Spleen (tissue), 11 donors: Measurements from ENCODE around the gene FRMPD2. TPM values are rescaled to one million over a fixed set of nuclear protein-coding genes. Genes with fewer than 3 reads are reported as not detected.

ENCODE experiments used
- DNase-seq: peaks from one replicate; pipeline ENCODE4 v3.0.0-alpha.2; 2020
- H3K27ac ChIP-seq, 8 donors: fragments of 200-600 bp; sonication (generic) in 7 of 8; 1 replicate in 4 of 8; 2 replicates in 4 of 8; pipeline versions ENCODE4 v1.5.0 to v1.8.0; 2016 to 2021; ENCODE audit warnings: inconsistent platforms in 4 of 8, mild to moderate bottlenecking in 4 of 8, moderate library complexity in 1 of 8
- H3K27me3 ChIP-seq, 7 donors: fragments of 200-600 bp; sonication (generic) in 6 of 7; replicated peaks in 1 of 7; 1 replicate in 4 of 7; 2 replicates in 3 of 7; pipeline versions ENCODE4 v1.5.0 to v1.8.0; 2016 to 2021; ENCODE audit warnings: inconsistent platforms in 3 of 7, mild to moderate bottlenecking in 1 of 7
- H3K36me3 ChIP-seq, 6 donors: fragments of 200-600 bp; sonication (generic) in 5 of 6; 1 replicate in 4 of 6; 2 replicates in 2 of 6; pipeline versions ENCODE4 v1.5.0 to v1.8.0; 2016 to 2021; ENCODE audit warnings: inconsistent platforms in 2 of 6
- H3K4me1 ChIP-seq, 6 donors: fragments of 200-600 bp; sonication (generic) in 5 of 6; 1 replicate in 3 of 6; 2 replicates in 3 of 6; pipeline versions ENCODE4 v1.5.0 to v1.8.0; 2016 to 2021; ENCODE audit warnings: inconsistent platforms in 3 of 6
- H3K4me3 ChIP-seq, 8 donors: fragments of 200-600 bp; sonication (generic) in 7 of 8; 1 replicate in 4 of 8; 2 replicates in 4 of 8; pipeline versions ENCODE4 v1.5.0 to v1.8.0; 2016 to 2021; ENCODE audit warnings: inconsistent platforms in 4 of 8, mild to moderate bottlenecking in 4 of 8, moderate library complexity in 2 of 8
- H3K9me3 ChIP-seq, 8 donors: fragments of 200-600 bp; sonication (generic) in 7 of 8; 1 replicate in 4 of 8; 2 replicates in 4 of 8; pipeline versions ENCODE4 v1.5.0 to v1.8.0; 2016 to 2021; ENCODE audit warnings: inconsistent platforms in 4 of 8
- CTCF ChIP-seq, 11 experiments: fragments of 200-600 bp in 7 of 11; fragments of 450-650 bp in 4 of 11; sonication (generic) in 4 of 11; IDR thresholded peaks in 8 of 11; conservative IDR thresholded peaks in 3 of 11; 1 replicate in 7 of 11; 2 replicates in 4 of 11; pipeline versions ENCODE4 v1.4.0 to v1.8.0; 2016 to 2021; ENCODE audit warnings: antibody characterized with exemption in 11 of 11, inconsistent platforms in 4 of 11, mild to moderate bottlenecking in 1 of 11
- POLR2A ChIP-seq, 3 donors: fragments of 450-650 bp; IDR thresholded peaks; one replicate each; pipeline ENCODE4 v1.5.1; 2017; ENCODE audit warnings: antibody characterized with exemption in 3 of 3, mild to moderate bottlenecking in 1 of 3
- POLR2AphosphoS5 ChIP-seq, 3 donors: sonication (generic); formaldehyde crosslinking; IDR thresholded peaks; one replicate each; pipeline ENCODE4 v1.5.1; 2017; ENCODE audit warnings: antibody characterized with exemption in 3 of 3
- WGBS, 5 donors: extraction: QIAGEN DNeasy Blood & Tissue Kit in 3 of 5; methylation state at CpG; one replicate each; pipeline versions ENCODE4 v1.1.5 to v1.1.7; 2013 to 2018; 5-methylcytosine and 5-hydroxymethylcytosine counted together
- intact Hi-C: fragments of 100-400 bp; cut with DNase I; formaldehyde crosslinking; loops from one replicate; pipeline ENCODE4 v1.15.0; 2023; ENCODE audit warnings: low total_unique reads
- polyA plus RNA-seq, 3 donors: library from polyadenylated mRNA; stranded (reverse); fragments of 200-250 nt; gene quantifications; one replicate each; pipeline ENCODE4 v1.2.1, GENCODE V29; 2013
- total RNA-seq, 7 donors: library from RNA; depleted of rRNA in 3 of 7; stranded (reverse); fragments of >200 nt in 3 of 7; fragmentation: NEBNext Ultra II Directional in 4 of 7; extraction: Animal tissue kit (Norgen Biotek cat#: 25700) in 4 of 7; gene quantifications; one replicate each; pipeline versions ENCODE4 v1.1.0 to v1.2.1, GENCODE V29; 2016 to 2021
- donor health status: healthy with polysubstance abuse.
- donor health status: DM: no; HTN: no; CAD: no; lungs with moderate emphysema.
- donor health status: DM: no; HTN: no; CAD: no.
- donor health status: Bipolar disorder and iron deficiency.
- donor health status: healthy.
- donor health status: DM: no; HTN: no; CAD: no.
- donor health status: DM: yes; HTN: yes; CAD: no.

Gene FRMPD2
- total and polyA plus RNA-seq, 10 donors, result 0.33 TPM; not detected in 9

- no peaks in the 10 kb centered on the region for H3K9me3 ChIP-seq
- H3K36me3 ChIP-seq, result no peaks in the 10 kb centered on the region
- intact Hi-C loops, result no loop called here
- TF ChIP-seq POLR2A (IDR thresholded peaks at IDR 0.05) (no peak), POLR2AphosphoS5 (IDR thresholded peaks at IDR 0.05) (no peak), CTCF (IDR thresholded peaks at IDR 0.05 in 8 of 11, conservative IDR thresholded peaks at IDR 0.05 in 3 of 11) (no peak)
- H3K4me1 ChIP-seq, result no peaks in the 10 kb centered on the region
- no peak overlapping the region for H3K4me3 ChIP-seq
- WGBS, 5 donors, result 85 to 90% (median 88%) methylated on average over 14 to 15 of the region's 15 CpGs
- no peak overlapping the region for H3K27ac ChIP-seq
- H3K27me3 ChIP-seq, result no peaks in the 10 kb centered on the region
- DNase-seq, result no peak
Measured at GRCh38 chr10:48242171-48242904, 32.2 kb downstream of the FRMPD2 start.

- DNase-seq, result no peak
- H3K9me3 ChIP-seq, result no peaks in the 10 kb centered on the region
- H3K27ac ChIP-seq, result no peak overlapping the region
- TF ChIP-seq POLR2AphosphoS5 (IDR thresholded peaks at IDR 0.05), result no peak
- H3K4me3 ChIP-seq, result no peak overlapping the region
- no peaks in the 10 kb centered on the region for H3K4me1 ChIP-seq
- no peaks in the 10 kb centered on the region for H3K36me3 ChIP-seq
- intact Hi-C loops, result no loop called here
- no peaks in the 10 kb centered on the region for H3K27me3 ChIP-seq
Measured at GRCh38 chr10:48241332-48241731, 33.2 kb downstream of the FRMPD2 start.

GRCh38 chr10:48240196-48240595, 34.3 kb downstream of the FRMPD2 start:
- no peaks in the 10 kb centered on the region for H3K36me3 ChIP-seq
- TF ChIP-seq POLR2AphosphoS5 (IDR thresholded peaks at IDR 0.05) (no peak), POLR2A (IDR thresholded peaks at IDR 0.05) (no peak), CTCF (IDR thresholded peaks at IDR 0.05 in 8 of 11, conservative IDR thresholded peaks at IDR 0.05 in 3 of 11) (no peak)
- no peak overlapping the region for H3K27ac ChIP-seq
- H3K4me3 ChIP-seq, result no peak overlapping the region
- DNase-seq, result no peak
- no peaks in the 10 kb centered on the region for H3K9me3 ChIP-seq
- H3K27me3 ChIP-seq, result no peaks in the 10 kb centered on the region
- 87 to 93% (median 92%) methylated on average over 7 of the region's 7 CpGs for WGBS, 5 donors
- H3K4me1 ChIP-seq, result no peaks in the 10 kb centered on the region
- intact Hi-C loops, result no loop called here

GRCh38 chr10:48239618-48240017, 34.9 kb downstream of the FRMPD2 start:
- no peak for TF ChIP-seq CTCF (IDR thresholded peaks at IDR 0.05 in 8 of 11, conservative IDR thresholded peaks at IDR 0.05 in 3 of 11)
- no peak for TF ChIP-seq POLR2A (IDR thresholded peaks at IDR 0.05)
- TF ChIP-seq POLR2AphosphoS5 (IDR thresholded peaks at IDR 0.05), result no peak
- Histone ChIP-seq H3K27me3 (no peaks in the 10 kb centered on the region), H3K4me3 (no peak overlapping the region), H3K4me1 (no peaks in the 10 kb centered on the region), H3K9me3 (no peaks in the 10 kb centered on the region), H3K36me3 (no peaks in the 10 kb centered on the region), H3K27ac (no peak overlapping the region)
- DNase-seq, result no peak
- 75 to 89% (median 82%) methylated on average over 2 of the region's 2 CpGs for WGBS, 5 donors
- intact Hi-C loops, result no loop called here
